ENCODE data around the gene PRKCE. TPM values are rescaled to one million over a fixed set of nuclear protein-coding genes. Genes with fewer than 3 reads are reported as not detected.

The PRKCE gene
- total and polyA plus RNA-seq, 7 donors: 3.0 to 22.8 (median 16.1) TPM

DNA sequence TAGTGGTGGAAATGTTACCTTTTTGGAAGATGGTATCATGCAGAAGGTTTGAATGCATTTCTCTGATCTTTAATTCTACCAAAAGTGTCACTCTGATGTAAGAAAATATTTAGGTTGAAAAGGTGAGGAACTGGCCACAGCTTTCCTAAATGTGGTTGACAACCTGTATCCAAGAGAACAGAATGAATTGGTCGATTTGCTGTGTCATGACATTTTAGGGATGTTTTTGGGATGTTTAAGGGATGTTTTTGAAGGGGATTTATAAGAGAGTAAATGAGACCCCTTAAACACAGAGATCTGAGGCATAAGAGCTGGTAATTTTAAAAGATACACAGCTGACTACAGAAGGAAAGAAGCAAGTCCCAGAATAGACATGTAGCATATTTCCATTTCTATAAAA is 375.0 kb downstream of the PRKCE start:
- H3K27ac ChIP-seq: no peak overlapping the region
- ATAC-seq: no peak
- H3K27me3 ChIP-seq (ENCODE audit: insufficient read depth in 3 of 3, low read length in 2 of 3): peaks cover 0 to 2% (median 0%) of the 10 kb centered on the region in 3 donors
- DNase-seq: no peak
- no peak overlapping the region for H3K4me3 ChIP-seq
- H3K36me3 ChIP-seq (ENCODE audit: insufficient read depth in 1 of 2, low read depth in 1 of 2): no peaks in the 10 kb centered on the region
- H3K4me1 ChIP-seq: no peaks in the 10 kb centered on the region
- TF ChIP-seq, protein P1, sequence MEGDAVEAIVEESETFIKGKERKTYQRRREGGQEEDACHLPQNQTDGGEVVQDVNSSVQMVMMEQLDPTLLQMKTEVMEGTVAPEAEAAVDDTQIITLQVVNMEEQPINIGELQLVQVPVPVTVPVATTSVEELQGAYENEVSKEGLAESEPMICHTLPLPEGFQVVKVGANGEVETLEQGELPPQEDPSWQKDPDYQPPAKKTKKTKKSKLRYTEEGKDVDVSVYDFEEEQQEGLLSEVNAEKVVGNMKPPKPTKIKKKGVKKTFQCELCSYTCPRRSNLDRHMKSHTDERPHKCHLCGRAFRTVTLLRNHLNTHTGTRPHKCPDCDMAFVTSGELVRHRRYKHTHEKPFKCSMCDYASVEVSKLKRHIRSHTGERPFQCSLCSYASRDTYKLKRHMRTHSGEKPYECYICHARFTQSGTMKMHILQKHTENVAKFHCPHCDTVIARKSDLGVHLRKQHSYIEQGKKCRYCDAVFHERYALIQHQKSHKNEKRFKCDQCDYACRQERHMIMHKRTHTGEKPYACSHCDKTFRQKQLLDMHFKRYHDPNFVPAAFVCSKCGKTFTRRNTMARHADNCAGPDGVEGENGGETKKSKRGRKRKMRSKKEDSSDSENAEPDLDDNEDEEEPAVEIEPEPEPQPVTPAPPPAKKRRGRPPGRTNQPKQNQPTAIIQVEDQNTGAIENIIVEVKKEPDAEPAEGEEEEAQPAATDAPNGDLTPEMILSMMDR (IDR thresholded peaks at IDR 0.05): no peak
- H3K9me3 ChIP-seq: no peaks in the 10 kb centered on the region
- 82 to 88% (median 83%) methylated on average over 1 of the region's 1 CpG for WGBS, 3 donors
- intact Hi-C loops (cut with DNase I): no loop called here

DNA sequence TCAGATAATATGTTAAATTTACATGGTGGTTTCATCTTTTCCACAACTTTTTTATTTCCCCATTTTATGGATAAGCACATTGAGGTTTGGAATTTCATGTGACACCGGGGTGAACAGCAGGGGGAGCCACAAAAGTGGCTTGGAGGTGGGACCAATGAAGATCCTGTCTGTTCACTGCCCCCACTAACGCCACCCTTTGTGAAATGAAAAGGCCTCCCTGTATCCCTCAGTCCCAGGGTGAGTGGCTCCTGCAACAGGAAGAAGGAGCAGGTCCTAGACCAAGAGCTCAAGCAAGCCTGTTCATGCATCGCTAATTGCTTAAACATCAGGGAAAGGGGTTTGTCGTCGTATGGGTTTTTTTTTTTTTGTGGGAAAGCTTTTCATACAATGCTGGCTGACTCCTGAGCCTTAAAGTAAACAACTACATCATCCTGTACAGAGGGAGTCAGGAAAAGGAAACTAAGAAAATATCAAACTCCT is 377.9 kb downstream of the PRKCE start:
- ATAC-seq: peak; percentile 32 to 60 (median 44)
- peak overlapping the region; percentile 55 for H3K27ac ChIP-seq
- intact Hi-C loops (cut with DNase I): no loop called here
- H3K36me3 ChIP-seq (ENCODE audit: insufficient read depth in 1 of 2, low read depth in 1 of 2): no peaks in the 10 kb centered on the region
- no peaks in the 10 kb centered on the region for H3K9me3 ChIP-seq
- peaks cover 5% of the 10 kb centered on the region for H3K4me1 ChIP-seq
- H3K27me3 ChIP-seq (ENCODE audit: insufficient read depth in 3 of 3, low read length in 2 of 3): no peaks in the 10 kb centered on the region
- 43 to 60% (median 58%) methylated on average over 5 of the region's 5 CpGs for WGBS, 3 donors
- no peak for DNase-seq
- H3K4me3 ChIP-seq: no peak overlapping the region
- TF ChIP-seq, protein P1 (IDR thresholded peaks at IDR 0.05): no peak

DNA sequence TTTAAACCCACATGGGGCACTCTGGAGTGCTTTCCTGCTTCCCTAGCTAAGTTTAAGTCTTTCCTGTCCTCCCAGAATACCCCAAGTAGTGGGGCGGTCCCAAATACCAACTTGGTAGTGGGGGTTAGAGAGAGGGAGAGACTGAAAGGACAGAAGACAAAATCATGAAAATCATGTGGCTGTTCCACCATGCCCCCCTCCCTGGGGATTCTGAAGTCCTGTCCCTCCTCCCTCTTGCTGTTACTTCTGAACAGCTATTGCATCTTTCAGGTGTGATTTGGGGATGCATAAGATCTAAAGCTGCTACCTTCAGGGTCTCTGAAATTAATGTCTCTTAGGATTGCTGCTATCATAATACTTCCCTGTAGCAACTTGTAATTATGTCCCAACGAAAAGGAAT is 378.9 kb downstream of the PRKCE start:
- DNase-seq: no peak
- ATAC-seq: no peak
- Histone ChIP-seq H3K27ac (peak overlapping the region; percentile 55), H3K9me3 (no peaks in the 10 kb centered on the region), H3K36me3 (ENCODE audit: insufficient read depth in 1 of 2, low read depth in 1 of 2) (no peaks in the 10 kb centered on the region), H3K4me1 (peaks cover 5% of the 10 kb centered on the region), H3K27me3 (ENCODE audit: insufficient read depth in 3 of 3, low read length in 2 of 3) (no peaks in the 10 kb centered on the region), H3K4me3 (no peak overlapping the region)
- TF ChIP-seq, protein P1 (IDR thresholded peaks at IDR 0.05): no peak
- WGBS, 3 donors: 90 to 100% (median 91%) methylated on average over 2 of the region's 2 CpGs
- intact Hi-C loops (cut with DNase I): no loop called here

DNA sequence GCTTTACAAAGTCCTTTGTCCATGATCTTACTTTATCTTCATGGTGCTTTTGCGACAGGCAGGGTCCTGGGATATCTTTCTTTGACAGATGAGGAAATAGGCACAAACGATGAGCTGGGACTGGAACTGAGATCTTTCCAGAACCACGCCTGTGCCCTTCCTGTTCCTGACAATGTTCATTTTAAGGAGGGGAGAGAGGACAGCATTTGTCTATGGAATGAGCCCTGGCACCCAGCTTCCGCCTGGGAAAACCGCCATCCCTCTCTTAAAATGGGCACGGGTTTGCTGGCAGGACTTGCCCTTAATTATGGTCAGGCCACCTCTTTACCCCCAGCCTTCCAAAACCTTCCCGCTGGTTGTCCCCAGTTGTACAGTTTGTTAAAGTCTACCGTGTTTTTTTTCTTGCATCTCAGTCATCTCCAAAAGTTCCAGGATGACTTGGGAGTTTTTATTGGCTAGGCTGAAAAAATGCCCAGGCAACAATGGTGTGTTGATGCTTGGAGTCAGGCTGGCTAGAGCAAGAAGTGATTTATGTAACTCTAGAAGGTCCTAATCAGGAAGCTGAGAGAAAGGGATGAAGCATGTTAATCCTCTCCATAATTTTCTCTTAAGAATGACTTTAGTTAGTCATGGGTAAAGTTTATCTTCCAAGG is 380.8 kb downstream of the PRKCE start:
- Histone ChIP-seq H3K27ac (no peak overlapping the region), H3K36me3 (ENCODE audit: insufficient read depth in 1 of 2, low read depth in 1 of 2) (no peaks in the 10 kb centered on the region), H3K4me3 (no peak overlapping the region), H3K27me3 (ENCODE audit: insufficient read depth in 3 of 3, low read length in 2 of 3) (no peaks in the 10 kb centered on the region), H3K9me3 (no peaks in the 10 kb centered on the region), H3K4me1 (peaks cover 5% of the 10 kb centered on the region)
- TF ChIP-seq, protein P1 (IDR thresholded peaks at IDR 0.05): no peak
- 35 to 42% (median 39%) methylated on average over 8 of the region's 8 CpGs for WGBS, 3 donors
- intact Hi-C loops (cut with DNase I): no loop called here
- DNase-seq (no peak), ATAC-seq (no peak)

DNA sequence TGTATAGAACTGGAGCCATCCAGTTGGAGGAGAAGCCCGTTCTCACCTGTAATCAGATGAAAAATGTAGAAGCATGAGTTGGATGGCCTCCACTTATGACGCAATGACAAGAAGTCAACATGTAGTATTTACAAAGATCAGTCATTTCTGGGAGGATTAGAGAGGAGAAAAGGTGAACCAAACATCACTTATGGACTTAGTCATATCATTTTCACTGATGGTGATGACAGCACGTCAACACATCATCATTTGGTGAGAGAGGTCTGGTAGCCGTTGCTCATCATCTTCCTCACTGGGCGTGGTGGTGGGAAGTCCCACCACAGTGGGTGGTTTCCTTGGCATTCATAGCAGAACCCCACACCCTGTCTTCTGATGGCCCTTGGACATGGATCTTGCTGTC is 381.5 kb downstream of the PRKCE start:
- H3K36me3 ChIP-seq (ENCODE audit: insufficient read depth in 1 of 2, low read depth in 1 of 2): no peaks in the 10 kb centered on the region
- H3K27ac ChIP-seq: no peak overlapping the region
- H3K4me3 ChIP-seq: no peak overlapping the region
- peaks cover 5% of the 10 kb centered on the region for H3K4me1 ChIP-seq
- TF ChIP-seq, protein P1 (IDR thresholded peaks at IDR 0.05): no peak
- DNase-seq: no peak
- 93 to 96% (median 94%) methylated on average over 5 of the region's 5 CpGs for WGBS, 3 donors
- no peaks in the 10 kb centered on the region for H3K27me3 ChIP-seq (ENCODE audit: insufficient read depth in 3 of 3, low read length in 2 of 3)
- no peak for ATAC-seq
- intact Hi-C loops (cut with DNase I): no loop called here
- H3K9me3 ChIP-seq: no peaks in the 10 kb centered on the region

Data from psoas muscle (tissue), 8 donors.